ENCODE measurements around the gene TRDMT1. TPM values are rescaled to one million over a fixed set of nuclear protein-coding genes. Genes with fewer than 3 reads are reported as not detected.
A peak's percentile ranks its signal among the peaks of the same experiment; 100 is the strongest.

The TRDMT1 gene
- total RNA-seq, 4 donors from 2014 or later = 4.0 to 24.8 (median 6.4) TPM

DNA sequence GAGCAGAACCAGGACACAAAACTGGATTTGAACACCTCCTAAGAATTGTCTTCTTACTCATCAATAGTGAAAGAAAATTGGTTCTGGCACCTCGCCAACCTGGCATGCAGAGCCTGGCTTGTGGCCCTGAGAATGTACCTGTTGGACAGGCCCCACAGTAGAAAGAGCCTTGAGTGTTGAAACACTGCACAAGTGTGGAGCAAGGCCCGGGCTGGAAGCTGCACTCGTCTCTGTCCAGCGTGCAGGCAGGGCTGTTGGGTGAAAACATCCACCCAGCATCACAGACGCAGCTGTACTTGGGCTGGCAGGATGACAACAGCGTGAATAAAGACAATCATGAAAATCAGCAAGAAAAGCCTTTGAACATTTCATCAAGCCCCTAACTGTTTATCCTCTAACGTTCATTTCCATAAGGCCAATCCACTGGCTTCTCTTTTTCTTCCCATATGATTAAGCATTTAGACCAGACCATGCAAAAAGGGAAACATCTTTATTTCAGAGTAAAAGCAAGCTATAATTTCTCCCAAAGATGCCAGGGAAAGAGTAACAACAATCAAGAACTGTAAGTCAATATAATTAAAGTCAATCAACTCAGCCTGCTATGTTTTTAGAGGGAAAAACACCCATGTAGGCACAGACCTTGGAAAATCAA is 87.5 kb downstream of the TRDMT1 start:
- Histone ChIP-seq H3K4me1 (peaks cover 0 to 8% (median 0%) of the 10 kb centered on the region in 4 donors), H3K9me3 (no peaks in the 10 kb centered on the region), H3K27ac (no peak overlapping the region), H3K4me3 (no peak overlapping the region), H3K27me3 (no peaks in the 10 kb centered on the region), H3K36me3 (peaks cover 0 to 5% (median 0%) of the 10 kb centered on the region in 3 donors)
- peak in 2 of 3 donors; percentile 56 to 63 for DNase-seq
- TF ChIP-seq, protein P1, sequence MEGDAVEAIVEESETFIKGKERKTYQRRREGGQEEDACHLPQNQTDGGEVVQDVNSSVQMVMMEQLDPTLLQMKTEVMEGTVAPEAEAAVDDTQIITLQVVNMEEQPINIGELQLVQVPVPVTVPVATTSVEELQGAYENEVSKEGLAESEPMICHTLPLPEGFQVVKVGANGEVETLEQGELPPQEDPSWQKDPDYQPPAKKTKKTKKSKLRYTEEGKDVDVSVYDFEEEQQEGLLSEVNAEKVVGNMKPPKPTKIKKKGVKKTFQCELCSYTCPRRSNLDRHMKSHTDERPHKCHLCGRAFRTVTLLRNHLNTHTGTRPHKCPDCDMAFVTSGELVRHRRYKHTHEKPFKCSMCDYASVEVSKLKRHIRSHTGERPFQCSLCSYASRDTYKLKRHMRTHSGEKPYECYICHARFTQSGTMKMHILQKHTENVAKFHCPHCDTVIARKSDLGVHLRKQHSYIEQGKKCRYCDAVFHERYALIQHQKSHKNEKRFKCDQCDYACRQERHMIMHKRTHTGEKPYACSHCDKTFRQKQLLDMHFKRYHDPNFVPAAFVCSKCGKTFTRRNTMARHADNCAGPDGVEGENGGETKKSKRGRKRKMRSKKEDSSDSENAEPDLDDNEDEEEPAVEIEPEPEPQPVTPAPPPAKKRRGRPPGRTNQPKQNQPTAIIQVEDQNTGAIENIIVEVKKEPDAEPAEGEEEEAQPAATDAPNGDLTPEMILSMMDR (IDR thresholded peaks at IDR 0.05) = no peak
- TF ChIP-seq POLR2A (IDR thresholded peaks at IDR 0.05) = no peak

GRCh38 chr10:17113346-17113745 is 88.1 kb downstream of the TRDMT1 start:
- H3K4me1 ChIP-seq = peaks cover 0 to 7% (median 0%) of the 10 kb centered on the region in 4 donors
- DNase-seq = no peak
- TF ChIP-seq POLR2A (IDR thresholded peaks at IDR 0.05) = no peak
- TF ChIP-seq, protein P1 (IDR thresholded peaks at IDR 0.05) = no peak
- H3K36me3 ChIP-seq = peaks cover 0 to 5% (median 0%) of the 10 kb centered on the region in 3 donors
- no peaks in the 10 kb centered on the region for H3K9me3 ChIP-seq
- H3K27me3 ChIP-seq = no peaks in the 10 kb centered on the region
- H3K4me3 ChIP-seq = no peak overlapping the region
- H3K27ac ChIP-seq = no peak overlapping the region

DNA sequence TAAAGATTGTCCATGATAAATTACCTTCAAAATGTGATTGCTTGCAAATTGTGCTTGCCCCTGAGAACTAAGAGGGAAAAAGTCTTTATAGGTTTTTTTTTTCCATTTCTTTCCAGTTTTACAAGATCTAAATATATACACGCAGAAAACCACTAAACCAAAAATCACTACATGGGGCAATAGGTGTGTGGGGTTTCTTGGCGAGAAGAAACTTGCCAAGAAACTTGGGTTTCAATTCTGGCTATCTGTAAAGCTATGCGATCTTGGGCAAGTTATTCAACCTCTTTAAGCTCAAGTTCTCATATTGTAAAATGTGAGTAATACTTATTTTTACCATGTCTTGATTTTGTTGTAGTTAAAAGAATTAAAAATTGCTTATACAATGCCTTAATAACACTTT is 88.9 kb downstream of the TRDMT1 start:
- H3K27ac ChIP-seq = no peak overlapping the region
- peaks cover 0 to 7% (median 0%) of the 10 kb centered on the region in 4 donors for H3K4me1 ChIP-seq
- DNase-seq = no peak
- peaks cover 0 to 9% (median 0%) of the 10 kb centered on the region in 3 donors for H3K36me3 ChIP-seq
- TF ChIP-seq, protein P1 (IDR thresholded peaks at IDR 0.05) = no peak
- no peak for TF ChIP-seq POLR2A (IDR thresholded peaks at IDR 0.05)
- H3K9me3 ChIP-seq = no peaks in the 10 kb centered on the region
- H3K4me3 ChIP-seq = no peak overlapping the region
- H3K27me3 ChIP-seq = no peaks in the 10 kb centered on the region

DNA sequence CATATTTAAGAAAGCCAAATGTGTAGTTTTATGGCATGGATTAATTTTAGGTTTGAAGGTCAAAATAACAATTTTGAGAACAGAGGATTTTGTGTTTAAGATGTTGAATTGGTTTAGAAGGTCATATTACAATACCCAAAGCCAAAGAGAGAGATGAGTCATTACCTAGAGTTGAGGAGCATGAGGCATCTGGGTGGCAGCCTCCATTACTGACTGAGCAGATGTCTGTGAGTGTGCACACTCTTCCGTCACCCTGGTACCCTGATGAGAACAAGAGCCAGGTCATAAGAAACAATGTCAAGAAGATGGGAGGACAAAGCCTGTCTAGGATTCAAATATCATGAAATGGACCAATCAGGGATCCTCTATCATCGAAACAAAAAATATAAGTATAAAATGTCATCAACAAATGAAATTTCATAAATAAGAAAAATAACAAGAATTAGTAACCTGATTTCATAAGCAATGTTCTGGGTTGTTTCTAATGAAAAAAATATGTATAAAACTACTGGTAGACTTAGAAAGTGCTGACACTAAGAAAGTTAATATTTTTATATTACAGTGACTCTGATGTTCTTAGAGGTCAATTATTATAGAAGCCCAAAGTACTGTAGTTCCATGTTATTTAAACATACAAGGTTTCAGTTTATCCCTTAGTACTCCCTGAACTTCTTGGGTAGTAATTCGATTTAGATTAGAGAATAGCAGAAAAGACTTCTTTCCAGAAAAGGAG is 91.8 kb downstream of the TRDMT1 start:
- no peaks in the 10 kb centered on the region for H3K9me3 ChIP-seq
- TF ChIP-seq, protein P1 (IDR thresholded peaks at IDR 0.05) = no peak
- TF ChIP-seq POLR2A (IDR thresholded peaks at IDR 0.05) = no peak
- no peak overlapping the region for H3K27ac ChIP-seq
- no peak overlapping the region for H3K4me3 ChIP-seq
- peaks cover 0 to 9% (median 0%) of the 10 kb centered on the region in 3 donors for H3K36me3 ChIP-seq
- no peaks in the 10 kb centered on the region for H3K27me3 ChIP-seq
- H3K4me1 ChIP-seq = peaks cover 0 to 7% (median 0%) of the 10 kb centered on the region in 4 donors
- no peak for DNase-seq

DNA sequence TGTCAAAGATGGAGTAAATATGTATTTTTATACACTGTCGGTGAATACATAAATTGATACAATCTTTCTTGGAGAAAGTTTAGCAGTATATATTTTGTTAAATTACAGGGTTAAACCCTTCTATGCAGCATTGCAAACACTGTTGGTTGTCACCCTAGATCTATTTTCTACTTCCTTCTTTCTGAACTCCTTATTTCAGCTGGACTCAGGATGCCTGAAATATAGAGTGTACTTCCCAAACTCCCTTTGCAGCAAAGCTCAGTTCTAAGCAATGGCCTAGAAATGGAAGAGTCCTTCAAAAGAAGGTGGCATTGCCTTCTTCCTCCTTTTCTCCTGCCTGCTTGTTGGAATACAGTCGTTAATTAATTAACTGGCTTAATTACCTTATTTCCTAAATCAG is 92.4 kb downstream of the TRDMT1 start:
- no peak overlapping the region for H3K4me3 ChIP-seq
- peaks cover 0 to 6% (median 0%) of the 10 kb centered on the region in 4 donors for H3K4me1 ChIP-seq
- DNase-seq = no peak
- H3K27ac ChIP-seq = no peak overlapping the region
- H3K36me3 ChIP-seq = peaks cover 0 to 12% (median 0%) of the 10 kb centered on the region in 3 donors
- no peaks in the 10 kb centered on the region for H3K27me3 ChIP-seq
- no peaks in the 10 kb centered on the region for H3K9me3 ChIP-seq
- TF ChIP-seq POLR2A (IDR thresholded peaks at IDR 0.05) = no peak
- TF ChIP-seq, protein P1 (IDR thresholded peaks at IDR 0.05) = no peak
